HG03139 (cell line): ENCODE results near the gene DPYD.

Experiments
- ATAC-seq: cut with Tn5 transposase; IDR thresholded peaks from one replicate; pipeline ENCODE4 v1.9.1; 2021; ENCODE audit not compliant: unreplicated experiment

DPYD gene

DNA sequence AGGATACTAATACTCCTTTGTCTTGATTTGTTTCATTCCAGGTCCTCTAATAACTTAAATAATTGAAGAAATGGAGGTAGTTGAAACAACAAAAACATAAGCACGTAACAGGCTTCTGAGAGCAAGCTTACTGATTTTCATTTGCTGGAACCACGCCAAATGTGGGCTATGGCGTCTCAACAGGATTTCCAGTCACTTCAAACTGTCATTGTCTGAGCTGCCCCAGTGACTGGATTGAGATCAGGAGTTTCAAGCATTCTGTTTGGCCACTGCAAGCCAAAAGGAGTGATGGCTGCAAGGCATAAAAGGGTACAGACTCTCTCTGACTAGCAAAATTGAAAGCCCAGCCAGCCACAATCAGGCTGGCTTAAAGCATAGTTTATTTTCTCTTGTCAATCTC is 289.9 kb downstream of the DPYD start:
- no peak for ATAC-seq

DNA sequence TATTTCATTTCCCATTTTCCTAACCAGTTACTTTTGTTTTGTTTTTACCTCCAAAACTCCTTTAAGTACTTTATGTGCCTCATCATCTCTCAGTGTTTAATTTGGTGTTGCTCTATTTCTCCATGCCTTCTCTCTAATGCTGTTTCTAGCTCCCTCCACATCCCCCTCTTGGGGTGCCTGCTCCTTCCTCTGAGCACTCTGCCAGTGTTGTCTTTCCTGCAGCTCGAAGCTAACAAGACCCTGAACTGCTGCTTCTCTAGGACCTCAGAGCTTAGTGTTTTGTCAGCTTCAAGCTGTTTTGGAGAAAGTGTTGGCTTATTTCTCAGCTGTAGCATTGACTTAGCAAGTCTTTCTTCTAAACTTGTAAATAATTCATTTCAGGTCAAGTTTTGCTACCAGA is 290.6 kb downstream of the DPYD start:
- no peak for ATAC-seq

DNA sequence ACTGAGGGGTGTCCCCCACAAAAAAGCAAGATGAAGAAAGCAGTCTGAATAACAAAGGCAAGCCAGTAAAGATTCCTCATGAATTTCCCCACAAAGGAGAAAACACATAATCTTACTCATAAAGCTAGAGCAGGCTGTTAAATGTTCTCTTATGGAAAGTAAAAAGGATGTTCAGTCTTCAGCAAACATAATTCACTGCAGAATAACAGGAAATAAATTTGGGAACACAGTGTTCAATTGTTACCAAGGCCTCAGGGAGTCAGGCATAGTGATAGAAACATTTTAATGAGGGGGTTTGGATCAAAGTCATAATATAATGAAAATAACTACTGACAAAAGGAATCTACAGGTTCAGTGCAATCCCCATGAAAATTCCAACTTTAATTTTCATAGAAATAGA is 297.6 kb downstream of the DPYD start:
- ATAC-seq = no peak

DNA sequence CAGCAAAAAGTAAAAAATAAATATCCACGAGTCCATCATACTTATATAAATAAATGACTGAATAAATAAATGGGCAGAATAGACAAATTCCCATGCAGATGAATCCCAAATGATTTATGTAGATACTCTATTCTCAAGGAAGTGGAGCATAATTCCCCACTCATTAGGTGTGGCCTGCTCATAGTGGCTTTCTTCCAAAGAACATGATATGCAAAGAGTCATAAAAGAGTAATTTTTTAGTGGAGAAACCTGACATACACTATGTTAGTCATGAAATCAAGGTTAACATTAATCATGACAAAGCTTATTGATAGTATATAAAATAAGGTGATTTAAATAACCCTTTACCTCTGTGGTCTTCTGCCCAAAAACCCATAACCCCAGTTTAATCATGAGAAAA is 298.9 kb downstream of the DPYD start:
- ATAC-seq = no peak

DNA sequence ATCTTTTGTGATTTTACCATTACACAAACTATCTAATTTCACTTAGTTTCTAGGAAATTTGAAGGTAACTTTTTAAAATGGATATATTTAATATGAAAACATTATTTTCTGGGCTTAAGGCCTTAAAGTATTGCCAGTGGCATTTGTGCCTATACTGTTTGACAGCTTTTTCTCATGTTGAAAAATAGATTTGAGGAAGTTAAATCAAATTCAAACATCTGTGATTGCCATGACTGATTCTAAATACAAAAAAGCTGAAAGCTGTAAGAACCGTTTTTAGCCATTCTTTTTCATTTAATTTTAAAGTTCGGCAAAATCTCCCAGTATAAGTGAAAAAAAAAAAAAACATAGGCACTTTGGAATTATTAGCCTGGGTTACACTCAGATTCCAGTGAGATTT is 301.1 kb downstream of the DPYD start:
- no peak for ATAC-seq

DNA sequence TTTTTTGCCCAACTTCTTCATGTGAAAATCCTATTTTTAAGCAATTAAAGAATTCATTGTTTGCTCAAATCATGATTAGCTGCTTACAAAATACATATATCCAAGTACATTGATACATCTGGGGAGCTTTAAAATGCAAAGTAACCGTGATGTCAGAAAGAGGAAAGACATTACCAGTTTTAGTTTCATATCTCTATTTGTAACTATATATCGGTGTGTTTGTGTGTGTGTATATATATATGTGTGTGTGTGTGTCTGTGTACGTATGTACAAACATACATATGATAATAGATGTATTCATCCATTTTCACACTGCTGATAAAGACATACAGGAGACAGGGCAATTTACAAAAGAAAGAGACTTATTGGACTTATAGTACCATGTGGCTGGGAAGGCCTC is 310.1 kb downstream of the DPYD start:
- no peak for ATAC-seq

DNA sequence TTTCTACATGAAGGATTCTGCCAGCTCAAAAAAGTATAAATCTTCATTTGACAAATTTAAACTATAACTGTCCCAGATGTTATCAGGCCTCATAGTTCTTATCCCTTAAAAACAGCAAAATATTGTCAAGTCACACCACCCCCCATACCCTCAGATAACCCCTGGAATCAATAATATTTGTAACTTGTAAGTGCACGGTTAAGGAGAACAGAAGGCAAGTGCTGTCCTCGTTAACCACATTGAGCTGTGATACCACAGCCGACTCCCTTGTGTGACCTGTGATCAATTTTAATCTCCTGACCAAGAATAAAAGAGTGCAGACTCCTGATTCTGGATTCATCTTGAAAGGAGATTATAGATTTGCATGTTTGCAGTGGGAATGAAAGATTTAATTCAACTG is 310.7 kb downstream of the DPYD start:
- no peak for ATAC-seq

DNA sequence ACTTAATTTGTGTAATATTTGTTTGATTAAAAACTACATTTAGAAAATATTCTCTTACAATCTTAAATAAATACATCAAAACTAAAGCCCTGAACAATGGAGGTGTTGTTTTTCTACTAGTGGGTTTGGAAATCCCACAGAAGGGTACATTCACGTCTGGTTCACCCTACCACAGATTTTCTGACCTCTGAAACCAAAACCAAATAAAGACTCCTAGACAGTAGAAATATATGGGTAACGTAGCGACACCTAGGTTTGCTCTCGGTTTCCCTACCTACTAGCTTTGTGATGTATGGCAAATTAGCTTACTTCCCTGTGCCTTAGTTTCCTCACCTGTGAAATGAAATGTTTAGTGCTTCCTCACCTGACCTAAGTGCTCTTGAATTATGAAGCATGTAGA is 312.6 kb downstream of the DPYD start:
- ATAC-seq = no peak

DNA sequence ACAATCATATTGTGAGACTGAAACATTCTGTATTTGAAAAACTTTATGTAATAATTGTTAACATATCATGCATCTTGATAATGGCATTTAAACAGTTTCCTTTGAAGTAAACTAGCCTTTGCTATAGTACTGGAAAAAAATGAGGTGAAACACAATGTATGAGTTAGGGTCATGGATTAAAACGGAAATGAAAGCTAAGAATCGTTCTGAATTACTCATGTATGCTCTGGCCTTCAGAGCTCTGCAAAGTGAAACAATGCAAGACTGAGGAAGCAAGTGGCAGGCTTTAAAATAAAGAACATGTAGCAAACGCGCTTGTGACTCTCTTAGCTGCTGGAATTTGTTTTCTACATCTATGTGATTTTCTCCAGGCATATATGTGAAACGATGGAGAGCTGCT is 317.1 kb downstream of the DPYD start:
- ATAC-seq = no peak

DNA sequence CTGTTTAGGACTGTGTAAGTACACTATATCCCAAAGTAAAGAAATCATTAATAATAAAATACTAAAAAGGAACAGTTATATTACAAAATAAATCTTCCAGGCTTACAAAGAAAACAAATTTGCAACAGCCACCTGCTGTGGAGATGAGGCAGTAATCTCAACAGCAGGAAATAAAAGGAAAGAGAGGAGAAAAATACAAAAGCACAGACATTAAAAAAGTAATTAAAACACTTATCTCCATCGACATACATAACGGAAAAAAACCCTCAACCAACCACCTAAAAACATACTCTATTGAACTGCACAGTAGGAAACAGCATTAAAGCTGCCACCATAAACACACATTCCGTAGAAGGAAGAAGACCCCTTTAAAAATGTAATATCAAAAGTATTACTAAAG is 317.6 kb downstream of the DPYD start:
- ATAC-seq = no peak

DNA sequence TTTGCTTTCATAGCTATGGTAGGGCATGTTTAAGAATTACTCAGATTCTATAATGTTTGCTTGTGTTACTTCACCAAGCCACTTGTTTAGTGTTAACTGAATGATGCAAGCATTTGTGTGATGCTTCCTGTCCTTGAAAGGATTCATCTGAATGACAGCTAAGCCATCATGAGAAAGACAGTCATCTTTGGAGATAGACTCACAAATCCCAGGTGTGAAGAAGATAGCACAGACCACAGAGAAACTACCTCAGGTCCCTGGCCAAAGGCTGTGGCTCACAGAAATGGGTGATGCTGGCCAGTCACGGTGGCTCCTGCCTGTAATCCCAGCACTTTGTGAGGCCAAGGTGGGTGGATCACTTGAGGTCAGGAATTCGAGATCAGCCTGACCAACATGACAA is 321.4 kb downstream of the DPYD start:
- no peak for ATAC-seq

DNA sequence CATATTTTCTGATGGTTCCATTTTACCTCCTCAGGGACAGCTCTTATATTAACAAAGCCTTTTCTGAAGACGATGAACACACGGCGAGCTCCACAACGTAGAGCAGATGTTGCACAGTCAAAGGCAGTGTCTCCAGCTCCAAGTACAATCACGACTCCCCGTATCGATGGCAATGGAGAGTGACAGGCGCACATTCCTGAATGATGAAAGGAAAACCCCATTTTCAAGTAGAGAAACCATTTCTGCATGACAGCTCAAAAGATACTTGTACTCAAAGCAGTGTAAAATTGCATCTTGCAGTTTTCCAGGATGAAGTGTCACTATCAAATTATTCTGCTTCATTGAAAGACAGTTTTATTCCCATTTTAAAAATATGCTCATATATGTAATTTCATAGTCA is 327.6 kb downstream of the DPYD start:
- ATAC-seq = no peak

DNA sequence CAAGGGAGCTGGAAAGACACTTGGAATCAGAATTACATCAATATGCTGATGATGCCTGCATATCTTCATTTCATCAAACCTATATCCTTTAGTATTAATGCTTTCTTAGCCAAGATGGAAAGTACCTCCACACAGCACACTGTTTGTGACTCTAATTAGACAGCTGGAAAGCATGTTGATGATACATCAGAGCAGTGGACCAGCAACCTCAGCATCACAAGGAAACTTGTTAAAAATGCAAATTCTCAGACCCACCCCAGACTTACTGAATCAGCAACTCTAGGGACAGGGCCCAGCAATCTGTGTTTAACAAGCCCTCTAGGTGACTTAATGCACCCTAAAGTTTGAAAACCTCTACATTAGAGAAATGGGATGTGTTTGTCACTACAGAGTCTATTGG is 332.1 kb downstream of the DPYD start:
- ATAC-seq = no peak

DNA sequence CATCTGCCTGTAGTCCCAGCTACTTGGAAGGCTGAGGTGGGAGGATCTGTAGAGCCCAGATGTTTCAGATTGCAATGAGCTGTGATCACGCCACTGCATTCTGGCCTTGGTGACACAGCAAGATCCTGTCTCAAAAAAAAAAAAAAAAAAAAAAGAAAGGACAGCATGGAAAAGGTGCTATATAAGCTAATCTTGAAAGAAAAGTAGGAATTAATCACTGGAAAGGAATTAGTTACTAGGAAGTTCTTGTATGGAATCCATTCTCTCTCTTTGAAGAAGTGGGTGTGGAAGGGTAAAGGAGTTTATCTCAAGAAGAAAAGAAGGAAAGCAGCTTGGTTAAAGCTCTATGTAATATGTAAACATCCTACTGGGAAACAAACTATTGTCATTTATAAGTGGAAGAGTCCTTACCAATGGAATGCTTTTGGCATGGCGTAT is 339.2 kb downstream of the DPYD start:
- ATAC-seq = no peak

DNA sequence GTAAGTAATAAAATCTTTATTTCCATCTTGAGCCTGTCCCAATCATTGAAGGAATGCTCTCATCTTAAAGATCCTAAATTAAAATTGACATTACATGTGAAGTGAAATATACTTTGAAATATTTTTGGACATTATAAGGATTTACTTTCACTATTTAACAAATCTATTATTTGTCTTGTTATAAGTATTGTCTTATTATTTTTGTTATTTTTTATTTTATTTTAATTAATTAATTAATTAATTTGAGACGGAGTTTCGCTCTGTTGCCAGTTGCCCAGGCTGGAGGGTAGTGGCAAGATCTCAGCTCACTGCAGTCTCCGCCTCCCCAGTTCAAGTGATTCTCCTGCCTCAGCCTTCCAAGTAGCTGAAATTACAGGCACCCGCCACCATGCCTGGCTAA is 343.2 kb downstream of the DPYD start:
- no peak for ATAC-seq

DNA sequence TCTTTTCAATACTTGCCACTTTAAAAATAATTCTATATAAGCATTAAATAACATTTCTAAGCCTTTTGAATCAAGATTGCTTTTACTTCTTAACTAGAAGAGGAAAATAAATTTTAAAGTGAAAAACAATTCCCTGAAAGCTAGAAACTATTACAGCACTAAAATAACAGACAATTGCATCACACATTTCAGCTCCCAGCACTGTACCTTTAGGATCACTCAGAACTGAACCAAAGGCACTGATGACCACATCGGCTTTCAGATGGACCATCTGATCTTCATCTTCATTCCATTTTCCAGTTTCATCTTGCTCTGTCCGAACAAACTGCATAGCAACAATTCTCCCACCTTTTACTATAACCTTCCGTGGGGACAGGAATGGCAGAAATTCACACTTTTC is 347.3 kb downstream of the DPYD start:
- ATAC-seq = no peak

DNA sequence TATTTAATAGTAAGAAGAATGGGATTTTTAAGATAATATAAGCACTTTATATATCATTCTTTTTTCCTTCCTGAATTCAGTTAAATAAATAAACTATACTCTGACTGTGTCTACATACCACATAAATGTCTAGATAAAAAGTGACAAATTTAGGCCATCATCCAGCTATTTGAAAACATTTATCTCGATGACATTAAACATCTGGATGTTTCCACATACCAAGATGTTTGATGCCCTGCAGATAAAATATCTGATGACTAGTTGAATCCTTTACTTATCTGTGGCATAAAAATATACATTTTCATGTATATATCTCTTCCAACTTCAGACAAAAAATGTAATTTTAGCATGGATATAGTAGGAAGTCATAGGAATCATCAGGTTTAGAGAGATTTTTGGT is 348.3 kb downstream of the DPYD start:
- ATAC-seq = no peak

DNA sequence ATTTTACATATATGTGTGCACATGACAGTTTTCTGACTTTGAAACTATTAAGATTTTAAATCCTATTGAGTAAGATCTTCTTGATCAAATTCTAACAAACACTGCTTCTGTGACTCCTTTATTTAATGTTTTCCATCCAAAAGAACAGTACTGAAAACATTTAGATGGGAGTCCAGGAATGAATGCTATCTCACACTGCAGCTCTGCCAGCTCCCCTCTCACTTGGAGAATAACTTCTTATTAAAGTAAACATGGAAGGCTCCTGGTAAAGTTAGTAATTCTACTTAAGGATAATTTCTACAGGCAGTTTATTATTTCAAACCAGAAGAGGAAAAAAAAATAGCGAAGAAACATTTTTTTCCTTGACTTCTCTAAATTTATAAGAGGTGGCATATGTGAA is 349.1 kb downstream of the DPYD start:
- ATAC-seq = no peak

DNA sequence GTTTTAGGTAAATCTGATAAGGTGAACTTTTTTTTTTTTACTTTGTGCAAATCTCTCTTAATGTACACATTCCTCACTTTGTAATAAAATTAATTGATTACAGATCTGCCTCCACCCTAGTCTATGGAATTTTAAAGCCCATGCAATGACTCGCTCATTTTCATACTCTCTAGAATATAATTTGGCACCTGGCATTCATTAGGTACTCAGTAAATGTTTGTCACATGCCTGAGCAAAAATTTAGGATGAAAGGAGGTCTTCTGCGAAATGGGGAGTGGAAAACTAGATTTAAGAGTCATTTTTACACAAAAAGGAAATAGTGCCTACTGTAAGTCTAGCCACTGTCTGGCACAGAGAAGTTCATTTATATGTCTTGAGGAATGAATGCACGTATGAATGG is 350.1 kb downstream of the DPYD start:
- ATAC-seq = no peak

DNA sequence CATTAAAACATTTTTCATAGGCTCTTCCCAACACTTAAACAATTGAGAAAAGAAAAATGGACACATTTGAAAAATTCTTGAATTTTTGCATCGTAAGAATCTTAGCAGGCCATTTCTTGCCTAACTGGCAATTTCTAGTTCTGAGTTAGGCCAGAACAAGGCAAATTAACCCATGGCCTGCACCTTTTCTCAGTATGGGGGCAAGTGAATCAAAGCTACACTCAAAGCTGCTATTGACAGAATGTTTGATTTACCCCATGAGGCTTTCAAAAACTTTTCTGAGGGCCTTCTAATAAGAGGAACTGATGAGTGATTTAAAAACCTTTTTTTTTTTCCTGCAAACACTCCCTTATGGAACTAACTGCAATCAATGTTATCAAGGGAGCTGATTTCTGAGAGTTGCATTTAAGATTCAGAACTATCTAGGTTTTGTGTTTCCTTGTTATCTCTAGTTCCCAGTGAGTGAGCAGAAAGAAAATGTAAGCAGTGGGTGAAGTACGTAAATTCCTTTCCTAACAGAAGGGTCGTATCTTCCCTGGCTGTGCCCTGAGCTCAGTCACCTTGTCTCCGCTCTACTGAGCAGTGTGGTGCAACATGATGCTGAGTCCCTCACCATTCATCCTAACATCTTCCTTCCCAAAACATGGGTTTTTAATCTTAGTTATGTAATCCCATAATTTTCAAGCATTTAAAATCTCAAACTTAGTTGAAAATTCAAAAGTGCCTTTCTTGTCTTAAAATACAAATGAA is 353.7 kb downstream of the DPYD start:
- ATAC-seq = no peak

DNA sequence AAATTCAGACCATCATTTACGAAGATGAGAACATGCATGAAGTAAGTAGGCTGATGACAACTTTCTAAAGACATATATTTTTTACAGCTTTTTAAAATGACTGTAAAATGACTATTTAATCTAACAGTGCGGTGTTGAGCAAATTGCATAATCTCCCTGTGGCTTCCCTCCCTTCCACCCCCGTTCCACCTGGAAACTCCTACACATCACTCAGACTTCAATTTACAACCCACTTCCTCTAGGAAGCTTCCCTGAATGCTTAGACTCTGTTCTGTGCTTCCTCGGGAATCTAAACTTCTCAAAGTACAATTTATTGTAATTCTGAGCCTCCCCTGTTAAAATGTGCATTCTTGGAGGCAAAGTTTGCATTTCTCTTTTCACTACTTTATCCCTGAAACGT is 354.9 kb downstream of the DPYD start:
- no peak for ATAC-seq

DNA sequence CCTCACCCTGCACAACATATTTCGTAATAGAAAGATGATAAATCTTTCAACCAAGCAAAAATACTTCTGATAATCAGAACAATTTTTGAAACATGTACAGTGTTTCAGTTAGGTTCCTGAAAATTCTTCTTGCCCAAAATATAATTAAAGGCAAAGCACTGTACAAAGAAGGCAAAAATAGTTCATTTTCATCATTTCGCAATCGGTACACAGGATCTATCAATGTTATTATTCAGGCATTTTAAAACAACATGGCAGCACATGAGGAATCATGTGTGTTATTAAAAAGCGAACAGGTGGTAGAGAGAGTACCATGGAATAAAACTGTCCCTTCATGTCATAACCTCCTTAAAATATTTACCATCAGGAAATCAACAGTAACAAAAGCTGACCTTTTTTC is 356.9 kb downstream of the DPYD start:
- ATAC-seq = no peak

DNA sequence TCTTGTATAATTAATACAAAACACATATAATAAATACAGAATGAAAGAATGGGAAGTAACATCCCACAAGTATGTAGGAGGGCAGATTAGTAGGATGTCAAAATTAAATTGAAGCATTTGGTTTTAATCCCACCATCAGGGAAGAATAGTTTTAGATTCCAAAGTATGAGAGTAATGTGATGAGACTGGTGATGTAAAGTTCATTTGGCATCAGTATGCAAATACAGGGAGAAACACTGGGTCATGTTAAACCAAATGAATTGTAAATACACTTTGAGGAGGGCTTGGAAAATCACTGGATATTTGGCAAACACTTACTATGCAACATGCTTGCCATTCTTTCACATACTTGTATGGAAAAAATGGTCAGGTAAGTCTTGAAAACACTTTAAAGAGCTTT is 358.8 kb downstream of the DPYD start:
- no peak for ATAC-seq

DNA sequence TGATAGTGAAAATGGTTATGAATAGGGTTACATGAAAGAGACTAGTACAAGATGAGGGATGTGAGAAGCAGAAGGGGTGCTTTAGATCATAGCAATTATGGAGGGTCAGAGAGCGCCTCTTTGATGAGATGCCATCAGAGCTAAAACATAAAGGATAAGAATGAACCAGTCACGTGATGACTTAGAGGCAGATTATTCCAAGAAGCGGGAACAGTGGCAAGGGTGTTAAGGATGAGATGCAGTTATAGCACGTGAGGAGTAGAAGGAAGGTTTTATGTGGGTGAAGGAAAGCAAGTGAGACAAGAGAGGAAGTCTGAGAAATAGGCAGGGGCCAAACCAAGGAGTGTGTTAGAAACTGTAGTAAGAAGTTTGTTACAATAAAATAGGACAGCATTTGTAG is 360.1 kb downstream of the DPYD start:
- ATAC-seq = no peak
